ENCODE data around the gene VPS39.
A peak's percentile ranks its signal among the peaks of the same experiment; 100 is the strongest.

The VPS39 gene

GRCh38 chr15:42137461-42138261 is 70.4 kb downstream of the VPS39 start:
- peak; percentile 61 for DNase-seq
- in situ Hi-C loops (cut with MboI; ENCODE audit: low pct_unique_long_range_greater_than_20kb, low sequenced_read_pairs): no loop called here

DNA sequence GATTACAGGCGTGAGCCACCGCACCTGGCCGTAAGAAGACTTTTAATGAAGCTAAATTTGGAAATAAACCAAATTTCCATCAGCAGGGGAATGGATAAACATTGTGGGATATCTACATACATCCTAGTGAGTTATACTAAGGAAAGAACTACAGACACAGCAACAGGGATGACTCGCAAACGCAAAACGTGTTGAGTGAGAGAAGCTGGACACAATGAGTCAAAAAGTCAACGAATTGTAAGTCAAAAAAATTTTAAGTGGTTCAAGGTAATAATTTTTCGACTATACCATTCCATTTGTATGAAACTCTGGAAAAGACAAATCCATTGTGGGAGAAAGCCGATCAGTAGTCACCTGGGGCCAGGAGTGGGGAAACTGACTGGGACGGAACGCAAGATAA is 71.6 kb downstream of the VPS39 start:
- no peak for DNase-seq
- in situ Hi-C loops (cut with MboI; ENCODE audit: low pct_unique_long_range_greater_than_20kb, low sequenced_read_pairs): no loop called here

- in situ Hi-C loops (cut with MboI; ENCODE audit: low pct_unique_long_range_greater_than_20kb, low sequenced_read_pairs): no loop called here
- no peak for DNase-seq
Measured at GRCh38 chr15:42135351-42135750, 72.8 kb downstream of the VPS39 start.

GRCh38 chr15:42134617-42135245 is 73.4 kb downstream of the VPS39 start:
- DNase-seq: no peak
- in situ Hi-C loops (cut with MboI; ENCODE audit: low pct_unique_long_range_greater_than_20kb, low sequenced_read_pairs): no loop called here

GRCh38 chr15:42133886-42134502 is 74.1 kb downstream of the VPS39 start:
- DNase-seq: peak; percentile 82
- in situ Hi-C loops (cut with MboI; ENCODE audit: low pct_unique_long_range_greater_than_20kb, low sequenced_read_pairs): no loop called here

- in situ Hi-C loops (cut with MboI; ENCODE audit: low pct_unique_long_range_greater_than_20kb, low sequenced_read_pairs): no loop called here
- no peak for DNase-seq
Measured at GRCh38 chr15:42133356-42133755, 74.7 kb downstream of the VPS39 start.

GRCh38 chr15:42131826-42132806 is 76.0 kb downstream of the VPS39 start:
- DNase-seq: no peak
- in situ Hi-C loops (cut with MboI; ENCODE audit: low pct_unique_long_range_greater_than_20kb, low sequenced_read_pairs): no loop called here

GRCh38 chr15:42131006-42131405 is 77.1 kb downstream of the VPS39 start:
- DNase-seq: no peak
- in situ Hi-C loops (cut with MboI; ENCODE audit: low pct_unique_long_range_greater_than_20kb, low sequenced_read_pairs): no loop called here

GRCh38 chr15:42130246-42130986 is 77.7 kb downstream of the VPS39 start:
- in situ Hi-C loops (cut with MboI; ENCODE audit: low pct_unique_long_range_greater_than_20kb, low sequenced_read_pairs): no loop called here
- DNase-seq: no peak

- in situ Hi-C loops (cut with MboI; ENCODE audit: low pct_unique_long_range_greater_than_20kb, low sequenced_read_pairs): no loop called here
- no peak for DNase-seq
Measured at GRCh38 chr15:42129364-42129763, 78.7 kb downstream of the VPS39 start.

DNA sequence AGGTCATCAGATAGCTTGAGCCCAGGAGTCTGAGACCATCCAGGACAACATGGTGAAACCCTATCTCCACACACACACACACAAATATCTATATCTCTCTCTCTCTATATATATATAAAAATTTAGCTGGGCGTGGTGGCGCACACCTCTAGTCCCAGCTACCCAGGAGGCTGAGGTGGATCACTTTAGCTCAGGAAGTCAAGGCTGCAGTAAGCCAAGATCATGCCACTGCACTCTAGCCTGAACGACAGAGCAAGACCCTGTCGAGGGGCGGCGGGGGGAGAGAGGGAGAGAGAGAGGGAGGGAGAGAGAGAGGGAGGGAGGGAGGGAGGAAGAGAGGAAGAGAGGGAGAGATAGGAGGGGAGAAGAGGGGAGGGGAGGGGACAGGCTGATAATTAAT is 79.6 kb downstream of the VPS39 start:
- no peak for DNase-seq
- in situ Hi-C loops (cut with MboI; ENCODE audit: low pct_unique_long_range_greater_than_20kb, low sequenced_read_pairs): no loop called here

DNA sequence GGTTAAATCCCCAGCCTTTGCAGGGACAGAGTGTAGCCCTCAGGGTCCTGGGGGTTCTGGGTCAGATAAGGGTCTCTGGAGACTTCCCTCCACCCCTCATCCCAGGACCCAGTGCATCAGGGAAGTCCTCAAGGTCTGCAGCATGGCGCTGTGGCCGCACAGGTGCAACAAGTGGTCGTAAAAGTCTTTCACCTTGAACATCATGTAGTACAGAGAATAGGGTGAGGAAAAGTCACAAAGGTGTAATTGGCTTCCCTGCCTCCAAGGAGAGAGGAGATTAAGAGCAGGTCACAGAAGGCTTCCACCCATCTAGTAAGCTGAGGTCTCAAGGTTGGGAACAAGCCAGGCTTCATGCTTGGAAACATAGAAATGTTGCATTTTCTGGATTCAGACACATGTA is 84.6 kb downstream of the VPS39 start:
- no peak for DNase-seq
- in situ Hi-C loops (cut with MboI; ENCODE audit: low pct_unique_long_range_greater_than_20kb, low sequenced_read_pairs): no loop called here

GRCh38 chr15:42121682-42122081 is 86.4 kb downstream of the VPS39 start:
- in situ Hi-C loops (cut with MboI; ENCODE audit: low pct_unique_long_range_greater_than_20kb, low sequenced_read_pairs): no loop called here
- DNase-seq: no peak

DNA sequence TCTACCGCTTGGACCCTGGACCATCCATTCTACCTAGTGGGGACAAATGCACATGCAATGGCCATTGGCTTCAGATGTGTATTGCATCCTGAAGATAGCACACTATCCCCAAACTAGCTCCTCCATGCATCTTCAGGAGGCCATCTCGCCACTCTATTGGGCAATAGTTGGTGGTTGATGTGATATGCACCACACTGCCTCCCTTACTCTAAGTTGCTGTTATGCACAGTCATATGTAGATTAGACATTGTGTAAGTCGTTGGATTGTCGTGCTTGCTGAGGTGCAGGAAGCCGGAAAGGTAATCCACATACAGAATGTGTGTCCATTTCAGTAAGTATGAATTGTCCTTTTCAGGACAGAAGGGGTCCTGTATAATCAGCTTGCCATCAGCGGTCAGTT is 87.1 kb downstream of the VPS39 start:
- no peak for DNase-seq
- in situ Hi-C loops (cut with MboI; ENCODE audit: low pct_unique_long_range_greater_than_20kb, low sequenced_read_pairs): no loop called here

DNA sequence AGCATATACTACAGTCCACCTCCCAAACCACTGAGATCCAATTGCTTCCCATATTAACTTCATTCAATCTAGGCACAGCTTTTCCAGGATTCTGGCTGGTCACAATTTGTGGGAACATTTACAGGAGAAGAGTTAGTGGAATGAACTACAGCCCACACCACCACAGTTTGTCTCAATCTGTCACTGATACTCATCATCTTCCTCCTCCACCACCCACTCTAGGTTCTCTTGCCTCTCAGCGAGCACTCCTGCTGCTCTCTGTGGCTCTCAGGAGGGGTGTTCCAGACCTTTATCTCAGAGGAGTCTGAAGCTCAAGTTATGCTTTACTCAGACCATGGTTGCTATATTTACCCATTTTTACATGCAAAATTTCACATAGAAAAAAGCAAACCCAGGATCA is 87.8 kb downstream of the VPS39 start:
- in situ Hi-C loops (cut with MboI; ENCODE audit: low pct_unique_long_range_greater_than_20kb, low sequenced_read_pairs): no loop called here
- no peak for DNase-seq

- DNase-seq: no peak
- in situ Hi-C loops (cut with MboI; ENCODE audit: low pct_unique_long_range_greater_than_20kb, low sequenced_read_pairs): no loop called here
Measured at GRCh38 chr15:42119446-42119760, 88.7 kb downstream of the VPS39 start.

- DNase-seq: no peak
Measured at GRCh38 chr15:42118650-42119445, 89.3 kb downstream of the VPS39 start.

GRCh38 chr15:42111924-42112323 is 96.2 kb downstream of the VPS39 start:
- peak; percentile 44 for DNase-seq

More at GRCh38 chr15:42118650-42119445, 89.3 kb downstream of the VPS39 start:
- in situ Hi-C loops (cut with MboI; ENCODE audit: low pct_unique_long_range_greater_than_20kb, low sequenced_read_pairs): no loop called here

More at GRCh38 chr15:42111924-42112323, 96.2 kb downstream of the VPS39 start:
- in situ Hi-C loops (cut with MboI; ENCODE audit: low pct_unique_long_range_greater_than_20kb, low sequenced_read_pairs): no loop called here
